ENCODE data around the gene PPP2R1B. TPM values are rescaled to one million over a fixed set of nuclear protein-coding genes. Genes with fewer than 3 reads are reported as not detected.

Gene PPP2R1B
- 57.7 and 64.2 TPM in 2 replicates for total RNA-seq

DNA sequence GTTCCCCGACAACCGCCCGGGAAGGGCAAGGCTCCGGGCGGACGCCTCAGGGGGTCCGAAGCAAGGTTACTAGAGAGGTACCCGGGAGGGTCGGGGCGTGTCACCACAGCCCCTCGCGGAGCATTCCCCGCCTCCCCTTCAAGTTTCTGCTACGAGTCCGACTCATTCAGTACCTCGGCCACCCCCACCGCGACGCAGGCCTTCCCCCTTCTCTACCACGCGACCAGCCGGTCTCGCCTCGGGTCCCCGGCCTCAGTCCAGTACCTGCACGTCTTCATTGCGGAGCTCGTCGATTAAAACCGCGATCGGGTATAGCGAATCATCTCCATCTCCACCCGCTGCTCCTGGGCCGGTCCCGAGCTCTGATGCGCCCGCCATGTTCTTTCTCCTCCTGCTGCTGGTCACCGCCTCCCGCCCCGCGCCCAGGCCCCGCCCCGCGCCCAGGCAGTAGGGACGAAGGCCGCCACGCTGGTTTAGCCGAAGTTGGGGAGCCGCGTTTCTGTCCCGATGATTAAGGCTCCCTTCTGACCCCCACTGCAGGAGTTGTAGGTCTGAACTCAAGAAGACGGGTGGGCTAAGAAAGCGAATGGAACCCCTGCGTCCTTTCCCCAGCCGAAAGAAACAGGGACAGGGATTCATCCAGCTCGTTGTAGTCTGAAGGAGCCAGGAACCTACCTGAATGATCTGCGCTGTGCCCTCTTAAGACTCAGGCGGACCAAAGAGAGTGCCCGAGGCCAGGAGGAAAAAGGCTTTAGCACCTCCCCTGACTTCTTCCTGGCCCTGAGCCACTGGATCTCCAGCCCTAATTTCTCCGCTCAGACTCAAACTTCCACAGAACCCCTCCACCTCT, at the start of gene PPP2R1B:
Gene PPP2R1B (minus strand): TSS at position 406 of the 850 bp plus-strand sequence. CDS start 28 bp downstream, at position 378.
- Mint-ChIP-seq H3K4me1 (ENCODE audit: low read depth) (peaks cover 26% of the 10 kb centered on the region), H3K36me3 (ENCODE audit: low read depth) (peaks cover 38% of the 10 kb centered on the region), H3K9me3 (no peaks in the 10 kb centered on the region), H3K4me3 (ENCODE audit: low read depth) (peak within 1 kb of the TSS; percentile 98), H3K27ac (peak within 1 kb of the TSS; percentile 98), H3K27me3 (ENCODE audit: low read depth) (no peaks in the 10 kb centered on the region)
- intact Hi-C loops (cut with micrococcal nuclease): loop anchor here (1.0 to 10.0 kb wide), 3 partner anchors 164 to 391 kb away; partner anchors contain the start of genes NKAPD1, PIH1D2, POU2AF1 and SIK2
- DNase-seq (ENCODE audit: low spot score): peak; percentile 66

DNA sequence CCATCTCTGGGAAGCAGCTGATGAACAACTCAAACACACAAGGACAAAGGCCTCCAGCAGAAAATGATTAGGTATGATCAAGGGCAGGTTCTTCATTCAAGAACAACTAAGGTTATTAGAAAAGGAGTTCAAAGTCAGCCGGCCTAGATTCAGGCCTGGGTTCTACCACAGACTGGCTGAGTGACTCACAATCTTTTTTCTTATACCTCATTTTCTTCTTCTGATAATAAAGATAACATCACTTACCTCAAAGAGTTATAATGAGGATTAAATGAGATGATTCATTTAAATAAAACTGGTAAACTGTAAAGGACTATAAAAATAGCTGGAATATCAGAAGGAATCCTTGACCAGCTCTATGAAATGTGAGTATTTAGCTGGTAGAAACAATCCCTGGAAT, 49.3 kb upstream of the PPP2R1B start:
- Mint-ChIP-seq H3K36me3 (ENCODE audit: low read depth) (peaks cover 24% of the 10 kb centered on the region), H3K27me3 (ENCODE audit: low read depth) (no peaks in the 10 kb centered on the region), H3K27ac (no peak overlapping the region), H3K4me3 (ENCODE audit: low read depth) (no peak overlapping the region), H3K4me1 (ENCODE audit: low read depth) (peaks cover 9% of the 10 kb centered on the region), H3K9me3 (no peaks in the 10 kb centered on the region)
- intact Hi-C loops (cut with micrococcal nuclease): no loop called here
- DNase-seq (ENCODE audit: low spot score): no peak

- Mint-ChIP-seq H3K4me1 (ENCODE audit: low read depth) (peaks cover 9% of the 10 kb centered on the region), H3K9me3 (no peaks in the 10 kb centered on the region), H3K27me3 (ENCODE audit: low read depth) (no peaks in the 10 kb centered on the region), H3K4me3 (ENCODE audit: low read depth) (no peak overlapping the region), H3K36me3 (ENCODE audit: low read depth) (peaks cover 27% of the 10 kb centered on the region), H3K27ac (no peak overlapping the region)
- intact Hi-C loops (cut with micrococcal nuclease): no loop called here
- no peak for DNase-seq (ENCODE audit: low spot score)
These were observed 48.5 kb upstream of the PPP2R1B start for GRCh38 chr11:111814557-111815320.

GRCh38 chr11:111814106-111814505, 47.9 kb upstream of the PPP2R1B start:
- H3K9me3 Mint-ChIP-seq: no peaks in the 10 kb centered on the region
- no peak overlapping the region for H3K27ac Mint-ChIP-seq
- H3K27me3 Mint-ChIP-seq (ENCODE audit: low read depth): no peaks in the 10 kb centered on the region
- intact Hi-C loops (cut with micrococcal nuclease): no loop called here
- no peak for DNase-seq (ENCODE audit: low spot score)
- H3K4me1 Mint-ChIP-seq (ENCODE audit: low read depth): peaks cover 9% of the 10 kb centered on the region
- H3K36me3 Mint-ChIP-seq (ENCODE audit: low read depth): peaks cover 31% of the 10 kb centered on the region
- no peak overlapping the region for H3K4me3 Mint-ChIP-seq (ENCODE audit: low read depth)

DNA sequence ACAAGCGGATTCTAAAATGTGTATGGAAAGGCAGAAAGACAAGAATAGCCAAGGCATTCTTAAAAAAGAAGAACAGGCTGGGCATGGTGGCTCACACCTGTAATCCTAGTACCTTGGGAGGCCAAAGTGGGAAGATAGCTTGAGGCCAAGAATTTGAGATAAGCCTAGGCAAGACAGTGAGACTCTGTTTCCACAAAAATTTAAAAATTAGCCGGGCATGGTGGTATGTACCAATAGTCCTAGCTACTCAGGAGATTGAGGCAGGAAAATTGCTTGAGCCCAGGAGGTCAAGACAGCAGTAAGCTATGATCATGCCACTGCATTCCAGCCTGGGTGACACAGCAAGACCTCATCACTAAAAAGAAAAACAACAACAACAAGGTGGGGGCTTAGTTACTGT, 46.0 kb upstream of the PPP2R1B start:
- no peaks in the 10 kb centered on the region for H3K27me3 Mint-ChIP-seq (ENCODE audit: low read depth)

GRCh38 chr11:111811445-111811844, 45.3 kb upstream of the PPP2R1B start:
- H3K36me3 Mint-ChIP-seq (ENCODE audit: low read depth): peaks cover 39% of the 10 kb centered on the region
- no peak overlapping the region for H3K27ac Mint-ChIP-seq
- intact Hi-C loops (cut with micrococcal nuclease): no loop called here
- H3K27me3 Mint-ChIP-seq (ENCODE audit: low read depth): no peaks in the 10 kb centered on the region
- no peaks in the 10 kb centered on the region for H3K9me3 Mint-ChIP-seq
- H3K4me3 Mint-ChIP-seq (ENCODE audit: low read depth): no peak overlapping the region
- H3K4me1 Mint-ChIP-seq (ENCODE audit: low read depth): peaks cover 6% of the 10 kb centered on the region
- no peak for DNase-seq (ENCODE audit: low spot score)

More for the DNA sequence above, 46.0 kb upstream of the PPP2R1B start:
- H3K9me3 Mint-ChIP-seq: no peaks in the 10 kb centered on the region
- peaks cover 39% of the 10 kb centered on the region for H3K36me3 Mint-ChIP-seq (ENCODE audit: low read depth)
- H3K4me1 Mint-ChIP-seq (ENCODE audit: low read depth): peaks cover 9% of the 10 kb centered on the region
- no peak overlapping the region for H3K4me3 Mint-ChIP-seq (ENCODE audit: low read depth)
- DNase-seq (ENCODE audit: low spot score): no peak
- intact Hi-C loops (cut with micrococcal nuclease): no loop called here
- H3K27ac Mint-ChIP-seq: no peak overlapping the region

DNA sequence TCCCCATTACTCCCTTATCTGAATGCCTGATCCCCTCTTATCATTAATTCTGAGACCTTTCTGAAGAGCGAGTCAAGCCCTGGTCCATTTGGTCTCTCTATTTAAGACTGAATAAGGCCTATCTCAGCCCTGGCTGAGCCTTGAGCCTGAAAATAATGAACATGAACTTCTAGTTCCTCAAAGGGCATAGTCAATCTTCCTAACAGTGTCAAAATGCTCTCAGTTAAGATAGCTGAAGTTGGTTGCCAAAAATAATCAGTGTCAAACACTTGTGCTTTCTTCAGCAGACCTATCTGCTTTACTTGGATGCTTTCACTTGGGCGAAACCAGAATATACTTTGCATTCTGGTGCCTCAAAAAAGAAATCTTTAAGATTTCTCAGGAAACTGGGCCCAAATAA, 42.6 kb upstream of the PPP2R1B start:
- Mint-ChIP-seq H3K27ac (no peak overlapping the region), H3K4me3 (ENCODE audit: low read depth) (no peak overlapping the region), H3K9me3 (no peaks in the 10 kb centered on the region)

GRCh38 chr11:111808063-111808588, 41.9 kb upstream of the PPP2R1B start:
- H3K27me3 Mint-ChIP-seq (ENCODE audit: low read depth): no peaks in the 10 kb centered on the region
- no peaks in the 10 kb centered on the region for H3K4me1 Mint-ChIP-seq (ENCODE audit: low read depth)
- peaks cover 44% of the 10 kb centered on the region for H3K36me3 Mint-ChIP-seq (ENCODE audit: low read depth)
- intact Hi-C loops (cut with micrococcal nuclease): no loop called here
- DNase-seq (ENCODE audit: low spot score): no peak
- H3K9me3 Mint-ChIP-seq: no peaks in the 10 kb centered on the region
- no peak overlapping the region for H3K27ac Mint-ChIP-seq
- H3K4me3 Mint-ChIP-seq (ENCODE audit: low read depth): no peak overlapping the region

More for the DNA sequence above, 42.6 kb upstream of the PPP2R1B start:
- intact Hi-C loops (cut with micrococcal nuclease): no loop called here
- H3K4me1 Mint-ChIP-seq (ENCODE audit: low read depth): no peaks in the 10 kb centered on the region
- H3K27me3 Mint-ChIP-seq (ENCODE audit: low read depth): no peaks in the 10 kb centered on the region
- no peak for DNase-seq (ENCODE audit: low spot score)
- H3K36me3 Mint-ChIP-seq (ENCODE audit: low read depth): peaks cover 47% of the 10 kb centered on the region

- intact Hi-C loops (cut with micrococcal nuclease): no loop called here
- no peaks in the 10 kb centered on the region for H3K27me3 Mint-ChIP-seq (ENCODE audit: low read depth)
- no peaks in the 10 kb centered on the region for H3K4me1 Mint-ChIP-seq (ENCODE audit: low read depth)
- no peak for DNase-seq (ENCODE audit: low spot score)
- no peaks in the 10 kb centered on the region for H3K9me3 Mint-ChIP-seq
- H3K4me3 Mint-ChIP-seq (ENCODE audit: low read depth): no peak overlapping the region
- H3K36me3 Mint-ChIP-seq (ENCODE audit: low read depth): peaks cover 36% of the 10 kb centered on the region
- no peak overlapping the region for H3K27ac Mint-ChIP-seq
These were observed 40.9 kb upstream of the PPP2R1B start for GRCh38 chr11:111807076-111807475.

GRCh38 chr11:111801135-111801534, 34.9 kb upstream of the PPP2R1B start:
- H3K4me3 Mint-ChIP-seq (ENCODE audit: low read depth): no peak overlapping the region
- intact Hi-C loops (cut with micrococcal nuclease): no loop called here
- no peak for DNase-seq (ENCODE audit: low spot score)
- H3K9me3 Mint-ChIP-seq: no peaks in the 10 kb centered on the region
- no peaks in the 10 kb centered on the region for H3K27me3 Mint-ChIP-seq (ENCODE audit: low read depth)
- H3K4me1 Mint-ChIP-seq (ENCODE audit: low read depth): peaks cover 4% of the 10 kb centered on the region
- H3K36me3 Mint-ChIP-seq (ENCODE audit: low read depth): peaks cover 45% of the 10 kb centered on the region
- no peak overlapping the region for H3K27ac Mint-ChIP-seq

GRCh38 chr11:111798279-111798678, 32.1 kb upstream of the PPP2R1B start:
- no peak overlapping the region for H3K27ac Mint-ChIP-seq
- DNase-seq (ENCODE audit: low spot score): no peak
- no peak overlapping the region for H3K4me3 Mint-ChIP-seq (ENCODE audit: low read depth)
- no peaks in the 10 kb centered on the region for H3K27me3 Mint-ChIP-seq (ENCODE audit: low read depth)
- H3K9me3 Mint-ChIP-seq: no peaks in the 10 kb centered on the region
- intact Hi-C loops (cut with micrococcal nuclease): no loop called here
- H3K36me3 Mint-ChIP-seq (ENCODE audit: low read depth): peaks cover 34% of the 10 kb centered on the region
- H3K4me1 Mint-ChIP-seq (ENCODE audit: low read depth): peaks cover 4% of the 10 kb centered on the region

DNA sequence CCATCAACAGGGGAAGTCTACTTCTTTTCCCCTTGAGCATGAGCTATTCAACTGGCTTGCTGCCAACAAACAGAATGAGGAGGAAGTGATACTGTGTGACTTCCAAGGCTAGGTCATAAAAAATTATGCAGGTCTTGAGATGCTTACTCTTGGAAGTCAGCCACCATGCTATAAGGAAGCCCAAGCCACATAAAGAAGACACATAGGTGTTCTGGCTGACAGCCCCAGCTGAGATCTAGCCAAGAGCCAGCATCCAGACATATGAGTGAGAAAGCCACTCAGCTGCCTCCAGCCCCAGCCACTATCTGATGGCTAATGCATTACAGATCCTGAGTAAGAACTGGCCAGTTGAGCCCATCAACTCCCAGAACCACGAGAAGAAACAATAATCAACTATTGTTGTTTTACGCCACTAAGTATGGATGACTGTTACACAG, 31.0 kb upstream of the PPP2R1B start:
- H3K4me1 Mint-ChIP-seq (ENCODE audit: low read depth): peaks cover 4% of the 10 kb centered on the region
- H3K27me3 Mint-ChIP-seq (ENCODE audit: low read depth): no peaks in the 10 kb centered on the region
- H3K27ac Mint-ChIP-seq: no peak overlapping the region
- intact Hi-C loops (cut with micrococcal nuclease): no loop called here
- H3K36me3 Mint-ChIP-seq (ENCODE audit: low read depth): peaks cover 33% of the 10 kb centered on the region
- no peaks in the 10 kb centered on the region for H3K9me3 Mint-ChIP-seq
- DNase-seq (ENCODE audit: low spot score): no peak
- no peak overlapping the region for H3K4me3 Mint-ChIP-seq (ENCODE audit: low read depth)

GRCh38 chr11:111796696-111797095, 30.5 kb upstream of the PPP2R1B start:
- Mint-ChIP-seq H3K4me3 (ENCODE audit: low read depth) (no peak overlapping the region), H3K36me3 (ENCODE audit: low read depth) (peaks cover 32% of the 10 kb centered on the region), H3K27me3 (ENCODE audit: low read depth) (no peaks in the 10 kb centered on the region), H3K9me3 (no peaks in the 10 kb centered on the region), H3K4me1 (ENCODE audit: low read depth) (peaks cover 4% of the 10 kb centered on the region), H3K27ac (no peak overlapping the region)
- intact Hi-C loops (cut with micrococcal nuclease): no loop called here
- no peak for DNase-seq (ENCODE audit: low spot score)
